AG04450 (cell line): ENCODE data around the gene GP1BA. TPM values are rescaled to one million over a fixed set of nuclear protein-coding genes. Genes with fewer than 3 reads are reported as not detected.

Experiments
- CTCF ChIA-PET: fragments of 300-600, 350-600 bp; formaldehyde crosslinking; extraction: SDS; loops from one replicate; lab custom pipeline; 2022; ENCODE audit warnings: antibody characterized with exemption, inconsistent platforms; lab: Charles Lee
- POLR2A ChIA-PET: fragments of 350-600 bp; formaldehyde crosslinking; extraction: SDS; loops from one replicate; lab custom pipeline; 2021; ENCODE audit warnings: antibody characterized with exemption, inconsistent platforms; lab: Yijun Ruan, JAX
- DNase-seq: peaks from one replicate; pipeline ENCODE4 v3.0.0-alpha.2; 2011; ENCODE audit warnings: low read depth, low spot score
- H3K27ac ChIP-seq: one replicate; pipeline ENCODE4 v1.5.1; 2012; ENCODE audit warnings: low read depth, low read length, control low read depth
- H3K27me3 ChIP-seq: one replicate; pipeline ENCODE4 v1.6.0; 2012; ENCODE audit warnings: low read length; ENCODE audit not compliant: control insufficient read depth, insufficient read depth
- H3K4me3 ChIP-seq: 2 replicates; pipeline ENCODE4 v1.5.1; 2011; ENCODE audit warnings: mild to moderate bottlenecking, low read depth, low read length, control low read depth
- H3K9me3 ChIP-seq: 2 replicates; pipeline ENCODE4 v1.5.1; 2012; ENCODE audit warnings: low read length; ENCODE audit not compliant: control insufficient read depth, insufficient read depth
- CTCF ChIP-seq: IDR thresholded peaks from 2 replicates; pipeline ENCODE4 v1.5.1; 2011; ENCODE audit warnings: low read depth, low read length, control low read depth, inconsistent platforms
- polyA plus RNA-seq: library from polyadenylated mRNA; depleted of rRNA; stranded (reverse); fragments of >200 nt; gene quantifications from 2 replicates; pipeline ENCODE4 v1.2.3, GENCODE V29; 2011

GP1BA gene
- polyA plus RNA-seq, 1 experiment = not detected

GRCh38 chr17:4891411-4892410 lies 40.4 kb upstream of the GP1BA start:
- H3K4me3 ChIP-seq = no peak overlapping the region
- H3K27me3 ChIP-seq = no peaks in the 10 kb centered on the region
- no peak for DNase-seq
- POLR2A ChIA-PET = no interaction called here
- H3K9me3 ChIP-seq = no peaks in the 10 kb centered on the region; the same call in 1 of the 2 replicates
- no peak for TF ChIP-seq CTCF
- no peak overlapping the region for H3K27ac ChIP-seq
- CTCF ChIA-PET = interaction anchor here (1.1 to 5.1 kb wide), 2 partner anchors 103 to 182 kb away, joined by 8 to 46 read pairs; partner anchors contain the start of genes ARRB2, GLTPD2 and VMO1

- POLR2A ChIA-PET = interaction anchor here (0.5 kb wide), 1 partner anchor 207 kb away, joined by 4 read pairs; no protein-coding TSS in a partner anchor
These were observed 39.4 kb upstream of the GP1BA start for GRCh38 chr17:4892499-4893221.

GRCh38 chr17:4893272-4893671 lies 38.8 kb upstream of the GP1BA start:
- H3K9me3 ChIP-seq = no peaks in the 10 kb centered on the region; the same call in 1 of the 2 replicates
- no peak overlapping the region for H3K27ac ChIP-seq
- H3K4me3 ChIP-seq = no peak overlapping the region
- ChIA-PET CTCF (no interaction called here), POLR2A (interaction anchor here (0.5 kb wide), 1 partner anchor 208 kb away, joined by 4 read pairs; no protein-coding TSS in a partner anchor)
- no peaks in the 10 kb centered on the region for H3K27me3 ChIP-seq
- DNase-seq = no peak
- TF ChIP-seq CTCF = no peak

More at GRCh38 chr17:4892499-4893221, 39.4 kb upstream of the GP1BA start:
- CTCF ChIA-PET = interaction anchor here (1.1 to 5.1 kb wide), 2 partner anchors 104 to 183 kb away, joined by 8 to 46 read pairs; partner anchors contain the start of genes ARRB2, GLTPD2 and VMO1
- no peak for DNase-seq
- H3K9me3 ChIP-seq = no peaks in the 10 kb centered on the region; the same call in 1 of the 2 replicates
- H3K27ac ChIP-seq = no peak overlapping the region
- no peaks in the 10 kb centered on the region for H3K27me3 ChIP-seq
- no peak overlapping the region for H3K4me3 ChIP-seq
- no peak for TF ChIP-seq CTCF

GRCh38 chr17:4893721-4894560 lies 38.1 kb upstream of the GP1BA start:
- Histone ChIP-seq H3K27ac (no peak overlapping the region), H3K27me3 (no peaks in the 10 kb centered on the region), H3K9me3 (no peaks in the 10 kb centered on the region; the same call in 1 of the 2 replicates), H3K4me3 (no peak overlapping the region)
- ChIA-PET CTCF (interaction anchor here (0.9 kb wide), 1 partner anchor 106 kb away, joined by 3 read pairs; no protein-coding TSS in a partner anchor), POLR2A (no interaction called here)
- DNase-seq = no peak
- TF ChIP-seq CTCF = no peak
